ENCODE measurements around the gene SLC35E4. TPM values are rescaled to one million over a fixed set of nuclear protein-coding genes. Genes with fewer than 3 reads are reported as not detected.

Gene SLC35E4
- total RNA-seq, 2 donors from 2014 or later, result 4.6 to 10.5 TPM

DNA sequence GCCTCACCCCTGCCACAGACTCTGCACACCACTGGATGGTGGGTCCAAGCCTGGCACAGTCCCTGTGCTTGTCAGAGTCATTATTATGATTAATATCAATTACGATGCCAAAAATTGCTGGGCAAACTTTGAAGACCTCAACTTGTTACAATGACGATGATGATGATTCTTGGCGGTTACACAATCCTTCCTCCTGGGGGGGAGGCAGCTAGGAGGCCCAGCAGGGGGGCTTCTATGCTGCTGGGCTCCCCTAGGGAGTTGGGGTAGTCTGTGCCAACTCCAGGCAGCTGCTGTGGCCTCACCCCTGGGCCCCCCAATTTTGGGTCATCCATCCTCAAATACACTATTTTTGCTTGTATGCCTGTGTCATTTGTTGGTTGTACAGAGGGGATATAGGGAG lies 12.0 kb downstream of the SLC35E4 start:
- Histone ChIP-seq H3K4me1 (replicated peaks) (no peaks in the 10 kb centered on the region), H3K9me3 (no peaks in the 10 kb centered on the region), H3K27me3 (replicated peaks; ENCODE audit: insufficient read depth) (no peaks in the 10 kb centered on the region), H3K27ac (no peak overlapping the region), H3K36me3 (no peaks in the 10 kb centered on the region), H3K4me3 (no peak overlapping the region)
- intact Hi-C loops (cut with DNase I), result no loop called here
- TF ChIP-seq, protein P1, sequence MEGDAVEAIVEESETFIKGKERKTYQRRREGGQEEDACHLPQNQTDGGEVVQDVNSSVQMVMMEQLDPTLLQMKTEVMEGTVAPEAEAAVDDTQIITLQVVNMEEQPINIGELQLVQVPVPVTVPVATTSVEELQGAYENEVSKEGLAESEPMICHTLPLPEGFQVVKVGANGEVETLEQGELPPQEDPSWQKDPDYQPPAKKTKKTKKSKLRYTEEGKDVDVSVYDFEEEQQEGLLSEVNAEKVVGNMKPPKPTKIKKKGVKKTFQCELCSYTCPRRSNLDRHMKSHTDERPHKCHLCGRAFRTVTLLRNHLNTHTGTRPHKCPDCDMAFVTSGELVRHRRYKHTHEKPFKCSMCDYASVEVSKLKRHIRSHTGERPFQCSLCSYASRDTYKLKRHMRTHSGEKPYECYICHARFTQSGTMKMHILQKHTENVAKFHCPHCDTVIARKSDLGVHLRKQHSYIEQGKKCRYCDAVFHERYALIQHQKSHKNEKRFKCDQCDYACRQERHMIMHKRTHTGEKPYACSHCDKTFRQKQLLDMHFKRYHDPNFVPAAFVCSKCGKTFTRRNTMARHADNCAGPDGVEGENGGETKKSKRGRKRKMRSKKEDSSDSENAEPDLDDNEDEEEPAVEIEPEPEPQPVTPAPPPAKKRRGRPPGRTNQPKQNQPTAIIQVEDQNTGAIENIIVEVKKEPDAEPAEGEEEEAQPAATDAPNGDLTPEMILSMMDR (IDR thresholded peaks at IDR 0.05), result no peak
- no peak for TF ChIP-seq POLR2A (IDR thresholded peaks at IDR 0.05)
- TF ChIP-seq POLR2AphosphoS5 (IDR thresholded peaks at IDR 0.05), result no peak
- no peak for DNase-seq (ENCODE audit: low spot score)
- 78% methylated on average over 3 of the region's 3 CpGs for WGBS

DNA sequence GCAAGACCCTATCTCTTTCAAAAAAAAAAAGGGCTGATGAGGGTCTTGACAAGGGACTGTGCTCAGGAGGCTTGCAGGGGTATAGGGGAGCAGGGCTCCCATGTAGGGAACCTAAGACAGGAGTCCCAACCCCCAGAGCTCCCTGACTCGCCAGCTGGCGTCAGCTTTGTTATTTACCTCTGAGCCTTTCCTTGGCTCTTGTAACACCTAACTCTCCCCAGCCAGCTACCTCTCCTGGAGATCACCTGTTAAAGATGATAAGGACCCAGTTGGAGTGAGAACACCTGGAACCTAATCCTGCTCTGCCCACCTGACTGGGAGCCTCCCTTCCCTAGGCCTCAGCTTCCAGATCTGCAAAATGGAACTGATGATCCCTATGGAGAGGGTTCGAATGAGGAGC lies 13.2 kb downstream of the SLC35E4 start:
- no peaks in the 10 kb centered on the region for H3K9me3 ChIP-seq
- intact Hi-C loops (cut with DNase I), result no loop called here
- no peaks in the 10 kb centered on the region for H3K27me3 ChIP-seq (replicated peaks; ENCODE audit: insufficient read depth)
- TF ChIP-seq, protein P1 (IDR thresholded peaks at IDR 0.05), result no peak
- no peak for TF ChIP-seq POLR2A (IDR thresholded peaks at IDR 0.05)
- TF ChIP-seq POLR2AphosphoS5 (IDR thresholded peaks at IDR 0.05), result no peak
- H3K4me1 ChIP-seq (replicated peaks), result no peaks in the 10 kb centered on the region
- 92% methylated on average over 3 of the region's 3 CpGs for WGBS
- no peak overlapping the region for H3K4me3 ChIP-seq
- no peak overlapping the region for H3K27ac ChIP-seq
- H3K36me3 ChIP-seq, result no peaks in the 10 kb centered on the region
- no peak for DNase-seq (ENCODE audit: low spot score)

DNA sequence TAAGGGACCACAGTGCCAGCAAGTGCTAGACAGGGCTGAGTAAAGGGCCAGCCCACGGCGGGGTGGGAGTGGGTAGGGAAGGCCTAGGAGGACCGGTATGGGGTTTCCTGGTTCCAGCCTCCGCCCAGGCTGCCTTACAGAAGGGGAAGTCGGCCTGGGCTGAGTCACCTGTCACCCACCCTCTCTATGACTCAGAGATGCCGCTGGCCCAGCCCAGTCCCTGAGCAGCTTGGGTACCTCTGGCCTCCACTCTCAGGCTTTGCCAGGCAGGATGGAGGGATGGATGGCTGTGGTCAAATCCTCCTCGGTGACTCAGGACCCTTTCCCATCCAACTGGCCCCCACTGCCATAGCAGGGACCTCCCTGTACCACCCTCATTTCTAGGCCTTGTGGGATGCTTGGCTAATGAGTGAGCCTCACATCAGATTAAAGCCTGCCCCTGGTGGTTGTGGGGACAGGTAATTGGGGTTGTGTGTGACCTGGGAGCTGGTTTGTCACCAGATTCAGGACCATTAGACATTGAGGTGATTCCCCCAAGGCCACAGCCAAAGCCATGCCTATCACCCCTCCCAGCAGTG lies 13.9 kb downstream of the SLC35E4 start:
- H3K27ac ChIP-seq, result no peak overlapping the region
- intact Hi-C loops (cut with DNase I), result no loop called here
- H3K4me1 ChIP-seq (replicated peaks), result no peaks in the 10 kb centered on the region

DNA sequence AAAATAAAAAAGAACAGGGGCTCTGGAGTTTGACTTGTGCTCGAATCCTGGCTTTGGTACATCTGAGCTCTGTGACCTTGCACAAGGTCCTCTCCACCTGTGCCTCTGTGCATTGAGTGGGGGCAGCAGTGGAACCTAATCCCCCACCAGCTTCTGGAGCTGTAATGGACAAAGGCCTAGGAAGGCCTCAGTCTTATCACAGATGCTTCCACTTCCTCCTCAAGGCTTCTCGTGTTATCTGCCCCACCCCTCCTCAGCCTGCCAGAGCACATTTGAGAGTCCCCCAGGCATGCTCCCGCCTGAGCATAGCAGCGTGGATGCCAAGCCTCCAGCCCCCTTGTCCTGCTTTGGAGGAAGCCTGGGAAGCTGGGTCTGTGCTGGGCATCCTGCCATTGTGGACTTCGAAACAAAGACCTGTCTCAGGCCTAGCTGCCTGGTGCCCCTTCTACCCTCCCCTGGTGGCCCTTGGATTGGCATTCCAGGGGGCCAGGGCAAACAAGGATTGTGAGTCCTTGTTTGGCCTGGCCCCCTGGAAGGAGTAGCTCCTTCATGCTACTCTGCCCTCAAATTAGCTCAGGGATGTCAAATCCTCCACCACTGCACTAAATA lies 15.0 kb downstream of the SLC35E4 start:
- intact Hi-C loops (cut with DNase I), result no loop called here
- no peaks in the 10 kb centered on the region for H3K27me3 ChIP-seq (replicated peaks; ENCODE audit: insufficient read depth)
- H3K9me3 ChIP-seq, result no peaks in the 10 kb centered on the region
- no peak for DNase-seq (ENCODE audit: low spot score)
- no peak overlapping the region for H3K27ac ChIP-seq
- H3K36me3 ChIP-seq, result no peaks in the 10 kb centered on the region
- H3K4me1 ChIP-seq (replicated peaks), result no peaks in the 10 kb centered on the region
- TF ChIP-seq, protein P1 (IDR thresholded peaks at IDR 0.05), result no peak
- no peak for TF ChIP-seq POLR2A (IDR thresholded peaks at IDR 0.05)
- no peak for TF ChIP-seq POLR2AphosphoS5 (IDR thresholded peaks at IDR 0.05)
- WGBS, result 64% methylated on average over 5 of the region's 5 CpGs
- H3K4me3 ChIP-seq, result no peak overlapping the region

More for the DNA sequence above, 13.9 kb downstream of the SLC35E4 start:
- WGBS, result 57% methylated on average over 7 of the region's 7 CpGs
- H3K36me3 ChIP-seq, result no peaks in the 10 kb centered on the region
- TF ChIP-seq, protein P1 (IDR thresholded peaks at IDR 0.05), result no peak
- TF ChIP-seq POLR2A (IDR thresholded peaks at IDR 0.05) (no peak), POLR2AphosphoS5 (IDR thresholded peaks at IDR 0.05) (no peak)
- no peak overlapping the region for H3K4me3 ChIP-seq
- DNase-seq (ENCODE audit: low spot score), result no peak
- H3K9me3 ChIP-seq, result no peaks in the 10 kb centered on the region
- no peaks in the 10 kb centered on the region for H3K27me3 ChIP-seq (replicated peaks; ENCODE audit: insufficient read depth)

DNA sequence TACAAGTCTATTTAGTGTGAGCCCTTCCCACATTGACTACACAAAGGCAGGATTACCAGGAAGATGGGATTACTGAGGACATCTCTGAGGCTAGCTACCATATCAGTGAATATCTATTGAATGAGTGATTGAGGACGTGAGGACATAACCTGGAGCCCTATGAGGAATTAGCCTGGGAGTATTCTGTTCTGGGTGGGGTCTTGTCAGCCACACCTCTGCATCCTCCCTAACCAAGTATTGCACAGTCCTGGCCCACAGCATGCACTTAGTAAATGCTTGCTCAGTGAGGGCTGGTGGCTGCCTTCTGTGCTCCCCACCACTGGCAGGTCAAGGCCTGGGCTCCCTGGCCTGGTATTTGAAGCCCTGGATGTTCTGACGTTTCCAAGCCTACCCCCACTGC lies 17.3 kb downstream of the SLC35E4 start:
- no peak for DNase-seq (ENCODE audit: low spot score)
- 96% methylated on average over 2 of the region's 2 CpGs for WGBS

More for the DNA sequence above, 17.3 kb downstream of the SLC35E4 start:
- no peaks in the 10 kb centered on the region for H3K4me1 ChIP-seq (replicated peaks)
- no peak overlapping the region for H3K27ac ChIP-seq
- H3K9me3 ChIP-seq, result no peaks in the 10 kb centered on the region
- H3K27me3 ChIP-seq (replicated peaks; ENCODE audit: insufficient read depth), result no peaks in the 10 kb centered on the region
- intact Hi-C loops (cut with DNase I), result no loop called here
- TF ChIP-seq POLR2A (IDR thresholded peaks at IDR 0.05) (no peak), POLR2AphosphoS5 (IDR thresholded peaks at IDR 0.05) (no peak)
- TF ChIP-seq, protein P1 (IDR thresholded peaks at IDR 0.05), result no peak
- no peaks in the 10 kb centered on the region for H3K36me3 ChIP-seq
- no peak overlapping the region for H3K4me3 ChIP-seq
